ENCODE data around the gene TAS2R4.
"Not testable (repeated sequence)": the region's sequence is repeated elsewhere in the genome, so short reads cannot be mapped to it uniquely, and the experiment has no call there.

The TAS2R4 gene

DNA sequence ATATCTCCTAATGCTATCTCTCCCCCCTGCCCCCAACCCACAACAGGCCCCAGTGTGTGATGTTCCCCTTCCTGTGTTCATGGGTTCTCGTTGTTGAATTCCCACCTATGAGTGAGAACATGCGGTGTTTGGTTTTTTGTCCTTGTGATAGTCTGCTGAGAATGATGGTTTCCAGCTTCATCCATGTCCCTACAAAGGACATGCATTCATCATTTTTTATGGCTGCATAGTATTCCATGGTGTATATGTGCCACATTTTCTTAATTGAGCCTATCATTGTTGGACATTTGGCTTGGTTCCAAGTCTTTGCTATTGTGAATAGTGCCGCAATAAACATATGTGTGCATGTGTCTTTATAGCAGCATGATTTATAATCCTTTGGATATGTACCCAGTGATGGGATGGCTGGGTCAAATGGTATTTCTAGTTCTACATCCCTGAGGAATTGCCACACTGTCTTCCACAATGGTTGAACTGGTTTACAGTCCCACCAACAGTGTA, 6.3 kb upstream of the TAS2R4 start:
- peaks cover 12% of the 10 kb centered on the region for H3K36me3 Mint-ChIP-seq (ENCODE audit: low read depth)
- not testable (repeated sequence) for H3K27ac Mint-ChIP-seq; H3K4me3 Mint-ChIP-seq; H3K4me1 Mint-ChIP-seq (ENCODE audit: low read depth); DNase-seq (ENCODE audit: low spot score); H3K27me3 Mint-ChIP-seq (ENCODE audit: low read depth); H3K9me3 Mint-ChIP-seq

DNA sequence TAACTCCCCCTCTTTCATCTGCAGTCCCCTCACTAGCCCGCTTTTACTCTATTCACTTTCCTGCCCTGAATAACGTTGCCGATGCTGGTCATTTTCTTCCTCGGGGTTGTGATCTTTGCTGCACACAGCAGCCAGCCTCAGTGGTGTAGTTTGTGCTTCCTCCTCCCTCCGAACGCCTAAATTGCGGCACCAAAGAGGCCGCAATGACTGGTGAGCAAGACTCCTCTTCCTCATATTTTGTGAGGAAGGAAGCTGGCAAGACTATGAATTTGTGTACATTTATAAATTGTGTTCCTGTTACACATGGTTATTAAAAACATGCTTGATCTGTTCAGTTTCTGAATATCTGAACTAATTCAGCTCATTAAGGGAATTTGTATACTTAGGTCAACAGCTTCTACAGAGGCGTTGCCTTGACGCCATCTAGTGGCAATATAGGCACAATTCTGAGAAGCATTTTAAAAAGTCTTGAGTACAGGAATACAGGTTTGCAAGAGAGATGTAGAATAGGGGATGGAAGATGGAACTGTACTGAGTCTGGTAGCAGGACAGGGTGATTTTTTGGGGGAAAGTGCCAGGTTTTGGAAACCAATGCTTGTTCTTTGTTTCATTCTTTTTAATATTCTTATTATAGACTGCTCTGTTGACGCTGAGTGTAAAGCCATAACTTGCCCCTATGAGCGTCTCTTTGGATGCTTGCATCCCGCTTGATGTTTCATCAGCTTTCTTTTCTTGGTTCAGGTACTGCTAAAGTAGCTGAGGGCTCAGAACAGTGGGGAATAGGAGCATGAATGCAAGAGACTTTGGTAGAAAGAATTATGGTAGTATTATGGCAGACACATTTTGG, 9.5 kb downstream of the TAS2R4 start:
- no peak for DNase-seq (ENCODE audit: low spot score)
- Mint-ChIP-seq H3K9me3 (no peaks in the 10 kb centered on the region), H3K27me3 (ENCODE audit: low read depth) (no peaks in the 10 kb centered on the region), H3K27ac (no peak overlapping the region), H3K4me3 (no peak overlapping the region), H3K4me1 (ENCODE audit: low read depth) (no peaks in the 10 kb centered on the region), H3K36me3 (ENCODE audit: low read depth) (no peaks in the 10 kb centered on the region)

DNA sequence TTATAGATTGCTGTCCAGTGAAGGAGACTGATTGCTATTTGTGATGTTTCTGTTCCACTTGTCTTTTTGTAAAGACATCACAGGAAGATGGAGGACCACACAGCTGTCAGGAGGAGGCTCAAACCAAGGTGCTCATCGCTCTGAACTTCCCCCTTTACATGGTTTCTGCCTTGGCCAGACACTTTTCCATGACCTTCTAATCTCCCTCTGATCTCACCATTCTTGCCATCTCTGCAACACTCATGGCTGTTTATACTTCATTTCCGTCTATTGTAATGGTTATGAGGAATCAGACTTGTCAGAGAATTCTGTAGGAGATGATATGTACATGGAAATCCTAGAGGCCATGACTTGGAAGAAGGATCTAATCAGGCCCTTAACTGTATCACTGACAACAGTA, 11.8 kb downstream of the TAS2R4 start:
- no peak for DNase-seq (ENCODE audit: low spot score)
- no peak overlapping the region for H3K4me3 Mint-ChIP-seq

DNA sequence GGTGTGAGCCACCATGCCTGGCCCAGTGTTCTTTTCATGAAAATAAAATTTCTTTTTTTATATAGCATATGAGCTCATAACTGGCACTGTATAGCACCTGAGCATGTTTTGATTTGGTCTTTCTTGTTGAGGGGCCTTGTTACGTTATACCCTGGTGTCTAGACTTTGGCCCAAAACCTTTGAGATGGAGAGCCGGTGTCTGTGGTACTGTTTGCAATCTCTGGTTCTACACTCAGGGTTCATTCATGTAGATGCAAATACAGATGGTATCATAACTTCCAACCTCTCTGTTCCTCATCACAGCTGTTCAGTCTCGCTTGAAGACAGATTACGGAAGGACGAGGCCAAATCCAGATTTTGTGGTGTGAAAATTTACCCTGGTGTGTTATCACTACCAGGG, 13.4 kb downstream of the TAS2R4 start, which contains the start of gene TAS2R5:
TAS2R5 (plus strand) TSS at position 301 of the 400 bp plus-strand sequence. CDS start 145 bp downstream, outside the sequence.
- DNase-seq (ENCODE audit: low spot score), result no peak
- no peaks in the 10 kb centered on the region for H3K27me3 Mint-ChIP-seq (ENCODE audit: low read depth)
- H3K9me3 Mint-ChIP-seq, result no peaks in the 10 kb centered on the region
- no peaks in the 10 kb centered on the region for H3K4me1 Mint-ChIP-seq (ENCODE audit: low read depth)
- H3K4me3 Mint-ChIP-seq, result no peak within 1 kb of the TSS
- H3K36me3 Mint-ChIP-seq (ENCODE audit: low read depth), result no peaks in the 10 kb centered on the region
- H3K27ac Mint-ChIP-seq, result no peak within 1 kb of the TSS

More for the DNA sequence above, 11.8 kb downstream of the TAS2R4 start:
- H3K9me3 Mint-ChIP-seq, result no peaks in the 10 kb centered on the region
- H3K4me1 Mint-ChIP-seq (ENCODE audit: low read depth), result no peaks in the 10 kb centered on the region
- H3K27ac Mint-ChIP-seq, result no peak overlapping the region
- H3K36me3 Mint-ChIP-seq (ENCODE audit: low read depth), result no peaks in the 10 kb centered on the region
- H3K27me3 Mint-ChIP-seq (ENCODE audit: low read depth), result no peaks in the 10 kb centered on the region

DNA sequence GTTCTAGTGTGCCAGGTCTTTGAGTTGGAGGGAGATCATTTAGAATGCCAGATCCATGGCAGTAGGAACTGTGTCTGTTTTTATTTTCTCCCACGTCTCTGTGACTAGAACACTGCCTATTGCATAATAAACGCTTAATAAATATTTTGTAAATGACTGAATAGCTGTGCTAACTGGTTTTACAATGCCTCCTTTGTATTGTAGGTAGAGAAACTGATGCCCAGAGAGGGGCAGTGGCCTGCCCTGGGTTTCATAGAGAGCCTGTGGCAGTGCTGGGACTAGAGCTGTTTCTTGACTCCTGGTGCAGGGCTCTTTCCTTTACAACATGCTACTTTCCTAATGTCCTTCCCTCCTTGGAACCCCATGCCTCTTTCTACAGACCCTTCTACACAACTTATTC, 16.1 kb downstream of the TAS2R4 start:
- Mint-ChIP-seq H3K36me3 (ENCODE audit: low read depth) (no peaks in the 10 kb centered on the region), H3K27ac (no peak overlapping the region), H3K9me3 (no peaks in the 10 kb centered on the region), H3K27me3 (ENCODE audit: low read depth) (no peaks in the 10 kb centered on the region), H3K4me1 (ENCODE audit: low read depth) (no peaks in the 10 kb centered on the region), H3K4me3 (no peak overlapping the region)
- no peak for DNase-seq (ENCODE audit: low spot score)

DNA sequence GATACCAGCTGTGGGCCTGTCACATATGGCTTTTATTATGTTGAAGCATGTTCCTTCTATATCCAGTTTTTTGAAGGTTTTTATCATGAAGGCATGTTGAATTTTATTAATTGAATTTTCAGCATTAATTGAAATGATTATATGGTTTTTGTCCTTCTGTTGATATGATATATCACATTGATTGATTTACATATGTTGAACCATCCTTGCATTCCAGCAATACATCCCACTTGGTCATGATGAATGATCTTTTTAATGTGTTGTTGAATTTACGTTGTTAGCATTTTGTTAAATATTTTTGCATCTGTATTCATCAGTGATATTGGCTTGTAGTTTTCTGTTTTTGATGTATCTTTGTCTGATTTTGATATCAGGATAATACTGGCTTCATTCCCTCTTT, 43.6 kb downstream of the TAS2R4 start:
- no peaks in the 10 kb centered on the region for H3K27me3 Mint-ChIP-seq (ENCODE audit: low read depth)
- H3K9me3 Mint-ChIP-seq, result peaks cover 42% of the 10 kb centered on the region

DNA sequence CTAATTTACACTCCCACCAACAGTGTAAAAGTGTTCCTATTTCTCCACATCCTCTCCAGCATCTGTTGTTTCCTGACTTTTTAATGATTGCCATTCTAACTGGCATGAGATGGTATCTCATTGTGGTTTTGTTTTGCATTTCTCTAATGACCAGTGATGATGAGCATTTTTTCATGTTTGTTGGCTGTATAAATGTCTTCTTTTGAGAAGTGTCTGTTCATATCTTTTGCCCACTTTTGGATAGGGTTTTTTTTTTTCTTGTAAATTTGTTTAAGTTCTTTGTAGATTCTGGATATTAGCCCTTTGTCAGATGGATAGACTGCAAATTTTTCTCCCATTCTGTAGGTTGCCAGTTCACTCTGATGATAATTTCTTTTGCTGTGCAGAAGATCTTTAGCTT, 46.0 kb downstream of the TAS2R4 start:
- not testable (repeated sequence) for H3K27me3 Mint-ChIP-seq (ENCODE audit: low read depth); H3K4me1 Mint-ChIP-seq (ENCODE audit: low read depth); DNase-seq (ENCODE audit: low spot score); H3K27ac Mint-ChIP-seq; H3K36me3 Mint-ChIP-seq (ENCODE audit: low read depth); H3K4me3 Mint-ChIP-seq
- peaks cover 42% of the 10 kb centered on the region for H3K9me3 Mint-ChIP-seq

More for the DNA sequence above, 43.6 kb downstream of the TAS2R4 start:
- Mint-ChIP-seq H3K4me1 (ENCODE audit: low read depth) (no peaks in the 10 kb centered on the region), H3K36me3 (ENCODE audit: low read depth) (no peaks in the 10 kb centered on the region), H3K27ac (no peak overlapping the region), H3K4me3 (no peak overlapping the region)
- DNase-seq (ENCODE audit: low spot score), result no peak

All from T-helper 2 cell treated with Interferon-gamma antibody and Interleukin-4, amounts not matched to agents 5 μg/mL and 100 μg/mL, for 36 hours (primary cell).